Liver (tissue), 9 donors: Measurements from ENCODE around the gene ECSIT. TPM values are rescaled to one million over a fixed set of nuclear protein-coding genes. Genes with fewer than 3 reads are reported as not detected.
"Not testable (repeated sequence)": the region's sequence is repeated elsewhere in the genome, so short reads cannot be mapped to it uniquely, and the experiment has no call there.

ENCODE experiments used
- DNase-seq: peaks from one replicate; pipeline ENCODE4 v3.0.0-alpha.2; 2017; ENCODE audit warnings: low spot score
- H3K27ac ChIP-seq, 2 donors: one replicate each; pipeline ENCODE4 v1.7.0; 2013; ENCODE audit warnings: inconsistent platforms in 2 of 2, low read length in 2 of 2, control low read depth in 1 of 2, low read depth in 1 of 2, mild to moderate bottlenecking in 1 of 2
- H3K27me3 ChIP-seq, 4 donors: one replicate each; pipeline versions ENCODE4 v1.6.1 to v1.7.0; 2013; ENCODE audit warnings: low read length in 3 of 4, inconsistent platforms in 1 of 4, mild to moderate bottlenecking in 1 of 4, moderate library complexity in 1 of 4; ENCODE audit not compliant: control insufficient read depth in 4 of 4, insufficient read depth in 4 of 4
- H3K36me3 ChIP-seq, 4 donors: one replicate each; pipeline versions ENCODE4 v1.6.1 to v1.7.0; 2013; ENCODE audit warnings: low read length in 3 of 4, mild to moderate bottlenecking in 3 of 4, low read depth in 1 of 4, moderate library complexity in 1 of 4; ENCODE audit not compliant: control insufficient read depth in 4 of 4, insufficient read depth in 3 of 4
- H3K4me1 ChIP-seq, 4 donors: one replicate each; pipeline versions ENCODE4 v1.6.1 to v1.7.0; 2013; ENCODE audit warnings: low read length in 3 of 4, mild to moderate bottlenecking in 3 of 4, moderate library complexity in 1 of 4; ENCODE audit not compliant: control insufficient read depth in 4 of 4, insufficient read depth in 4 of 4
- H3K4me3 ChIP-seq, 3 donors: one replicate each; pipeline versions ENCODE4 v1.6.1 to v1.7.0; 2013; ENCODE audit warnings: low read length in 3 of 3, control low read depth in 1 of 3, low read depth in 1 of 3, mild to moderate bottlenecking in 1 of 3
- H3K9ac ChIP-seq, 2 donors: one replicate each; pipeline ENCODE4 v1.7.0; 2013; ENCODE audit warnings: low read length in 2 of 2, mild to moderate bottlenecking in 2 of 2, moderate library complexity in 2 of 2, control low read depth in 1 of 2, low read depth in 1 of 2
- H3K9me3 ChIP-seq, 4 donors: one replicate each; pipeline versions ENCODE4 v1.6.1 to v1.7.0; 2013; ENCODE audit warnings: low read length in 3 of 4; ENCODE audit not compliant: control insufficient read depth in 4 of 4
- CTCF ChIP-seq: fragments of 150-350 bp; IDR thresholded peaks from 2 replicates; pipeline ENCODE4 v1.5.1; 2017; ENCODE audit warnings: improper control_type of control experiment, low read depth, low read length; ENCODE audit not compliant: missing input control
- EGR1 ChIP-seq, 2 donors: IDR thresholded peaks; 2 replicates each; pipeline ENCODE4 v1.6.1; 2016 to 2018; ENCODE audit warnings: antibody characterized with exemption in 2 of 2, low read depth in 2 of 2
- FOXA1 ChIP-seq: IDR thresholded peaks from 2 replicates; pipeline ENCODE4 v1.6.1; 2016; ENCODE audit warnings: antibody characterized with exemption
- FOXA2 ChIP-seq: IDR thresholded peaks from 2 replicates; pipeline ENCODE4 v1.6.1; 2016; ENCODE audit warnings: antibody characterized with exemption
- GABPA ChIP-seq, 2 donors: IDR thresholded peaks in 1 of 2; conservative IDR thresholded peaks in 1 of 2; 2 replicates each; pipeline ENCODE4 v1.6.1; 2016; ENCODE audit warnings: antibody characterized with exemption in 2 of 2, mild to moderate bottlenecking in 1 of 2, moderate library complexity in 1 of 2
- HNF4A ChIP-seq, 2 donors: conservative IDR thresholded peaks; 2 replicates each; pipeline ENCODE4 v1.6.1; 2016; ENCODE audit warnings: antibody characterized with exemption in 2 of 2, mild to moderate bottlenecking in 2 of 2
- HNF4G ChIP-seq: IDR thresholded peaks from 2 replicates; pipeline ENCODE4 v1.6.1; 2016; ENCODE audit warnings: antibody characterized with exemption
- JUND ChIP-seq, 2 donors: IDR thresholded peaks; 2 replicates each; pipeline ENCODE4 v1.6.1; 2016; ENCODE audit warnings: antibody characterized with exemption in 2 of 2
- MAX ChIP-seq: IDR thresholded peaks from 2 replicates; pipeline ENCODE4 v1.6.1; 2016; ENCODE audit warnings: antibody characterized with exemption
- NR2F2 ChIP-seq: IDR thresholded peaks from 2 replicates; pipeline ENCODE4 v1.6.1; 2016; ENCODE audit warnings: antibody characterized with exemption
- RAD21 ChIP-seq, 2 donors: IDR thresholded peaks; 2 replicates each; pipeline ENCODE4 v1.6.1; 2016; ENCODE audit warnings: antibody characterized with exemption in 2 of 2, mild to moderate bottlenecking in 2 of 2
- REST ChIP-seq: IDR thresholded peaks from 2 replicates; pipeline ENCODE4 v1.6.1; 2016; ENCODE audit warnings: antibody characterized with exemption, mild to moderate bottlenecking
- SP1 ChIP-seq: IDR thresholded peaks from 2 replicates; pipeline ENCODE4 v1.6.1; 2018; ENCODE audit warnings: antibody characterized with exemption, mild to moderate bottlenecking
- TAF1 ChIP-seq: conservative IDR thresholded peaks from 2 replicates; pipeline ENCODE4 v1.6.1; 2016; ENCODE audit warnings: antibody characterized with exemption, mild to moderate bottlenecking
- YY1 ChIP-seq: IDR thresholded peaks from 2 replicates; pipeline ENCODE4 v1.6.1; 2016; ENCODE audit warnings: antibody characterized with exemption, mild to moderate bottlenecking
- WGBS: extraction: QIAGEN DNeasy Blood & Tissue Kit; methylation state at CpG from one replicate; pipeline ENCODE4 v1.1.7; 2013; 5-methylcytosine and 5-hydroxymethylcytosine counted together
- polyA plus RNA-seq, 2 donors: library from polyadenylated mRNA; stranded (reverse) in 1 of 2; unstranded in 1 of 2; fragments of 200-250 nt in 1 of 2; fragments of >200 nt in 1 of 2; fragmentation: Nextera tagmentation in 1 of 2; extraction: Ambion mirVana in 1 of 2; gene quantifications; one replicate each; pipeline versions ENCODE4 v1.2.1 to v1.2.3, GENCODE V29; 2013 to 2015
- total RNA-seq, 2 donors: library from RNA; depleted of rRNA; stranded (reverse); fragments of >200 nt; gene quantifications; one replicate each; pipeline ENCODE4 v1.2.3, GENCODE V29; 2014
- TF ChIP-seq, protein P1 (sequence below): IDR thresholded peaks from 2 replicates; pipeline ENCODE4 v1.6.1; 2016; ENCODE audit warnings: antibody characterized with exemption
- TF ChIP-seq, protein P2 (sequence below): IDR thresholded peaks from 2 replicates; pipeline ENCODE4 v1.6.1; 2016; ENCODE audit warnings: antibody characterized with exemption
- donor health status: healthy.
- donor health status: healthy.
- donor health status: healthy.
- donor health status: healthy.
- donor health status: healthy.

Gene ECSIT
- total and polyA plus RNA-seq, 4 donors, result 20.5 to 37.4 (median 31.0) TPM

GRCh38 chr19:11574689-11575088, 45.8 kb upstream of the ECSIT start:
- Histone ChIP-seq H3K4me1 (peaks cover 0 to 13% (median 7%) of the 10 kb centered on the region in 4 donors), H3K9ac (no peak overlapping the region), H3K27me3 (no peaks in the 10 kb centered on the region), H3K9me3 (no peaks in the 10 kb centered on the region), H3K4me3 (no peak overlapping the region), H3K36me3 (no peaks in the 10 kb centered on the region), H3K27ac (no peak overlapping the region)
- TF ChIP-seq TAF1 (no peak), YY1 (no peak), HNF4G (no peak), GABPA (IDR thresholded peaks at IDR 0.05 in 1 of 2, conservative IDR thresholded peaks at IDR 0.05 in 1 of 2) (no peak), MAX (no peak)
- DNase-seq, result no peak
- WGBS, result 87% methylated on average over 9 of the region's 9 CpGs

- not testable (repeated sequence) for H3K9me3 ChIP-seq, H3K4me3 ChIP-seq, H3K9ac ChIP-seq, DNase-seq, H3K27ac ChIP-seq, H3K36me3 ChIP-seq, H3K27me3 ChIP-seq
- 96% methylated on average over 4 of the region's 4 CpGs for WGBS
- H3K4me1 ChIP-seq, result peaks cover 0 to 11% (median 5%) of the 10 kb centered on the region in 4 donors
Measured at GRCh38 chr19:11573763-11574162, 44.8 kb upstream of the ECSIT start.

DNA sequence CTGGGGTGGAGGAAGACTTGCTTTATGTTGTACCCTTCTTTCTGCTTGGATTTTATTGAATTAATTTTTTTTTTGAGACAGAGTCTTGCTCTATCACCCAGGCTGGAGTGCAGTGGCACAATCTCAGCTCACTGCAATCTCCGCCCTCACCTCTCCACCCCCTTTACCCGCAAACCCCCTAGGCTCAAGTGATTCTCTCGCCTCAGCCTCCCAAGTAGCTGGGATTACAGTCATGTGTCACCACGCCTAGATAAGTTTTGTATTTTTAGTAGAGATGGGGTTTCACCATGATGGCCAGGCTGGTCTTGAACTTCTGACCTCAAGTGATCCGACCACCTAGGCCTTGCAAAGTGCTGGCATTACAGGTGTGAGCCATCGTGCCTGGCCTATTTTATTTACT, 44.4 kb upstream of the ECSIT start:
- H3K4me1 ChIP-seq, result not testable (repeated sequence)

DNA sequence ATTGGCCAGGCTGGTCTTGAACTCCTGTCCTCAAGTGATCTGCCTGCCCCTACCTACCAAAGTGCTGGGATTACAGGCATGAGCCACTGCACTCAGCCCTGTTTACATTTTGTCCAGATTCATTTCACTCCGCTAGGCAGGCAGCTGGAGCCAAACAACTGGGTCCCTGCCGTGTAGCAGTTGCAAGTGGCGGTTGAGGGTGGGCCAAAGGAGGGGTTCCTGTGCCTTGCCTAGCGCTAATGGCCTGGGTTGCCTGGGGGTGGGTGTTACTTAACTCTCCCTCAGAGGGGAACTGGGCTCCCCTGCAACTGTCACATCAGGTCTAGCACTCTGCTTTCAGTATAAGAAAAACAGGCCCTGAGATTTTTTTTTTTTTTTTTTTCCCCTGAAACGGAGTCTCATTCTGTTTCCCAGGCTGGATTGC, 41.1 kb upstream of the ECSIT start:
- H3K27ac ChIP-seq, result no peak overlapping the region
- H3K27me3 ChIP-seq, result no peaks in the 10 kb centered on the region
- H3K9ac ChIP-seq, result no peak overlapping the region
- H3K36me3 ChIP-seq, result no peaks in the 10 kb centered on the region
- WGBS, result 78% methylated on average over 5 of the region's 5 CpGs
- H3K4me1 ChIP-seq, result no peaks in the 10 kb centered on the region
- no peak for DNase-seq
- no peak overlapping the region for H3K4me3 ChIP-seq
- no peaks in the 10 kb centered on the region for H3K9me3 ChIP-seq
- TF ChIP-seq SP1 (no peak), JUND (IDR thresholded peaks at IDR 0.05) (no peak), YY1 (no peak), GABPA (IDR thresholded peaks at IDR 0.05 in 1 of 2, conservative IDR thresholded peaks at IDR 0.05 in 1 of 2) (no peak), RAD21 (IDR thresholded peaks at IDR 0.05) (no peak), TAF1 (no peak), MAX (no peak), EGR1 (IDR thresholded peaks at IDR 0.05; ENCODE audit: low read depth in 2 of 2) (no peak), NR2F2 (no peak), REST (no peak), CTCF (no peak), HNF4A (conservative IDR thresholded peaks at IDR 0.05) (no peak), FOXA2 (no peak), FOXA1 (no peak)
- TF ChIP-seq, protein P1, sequence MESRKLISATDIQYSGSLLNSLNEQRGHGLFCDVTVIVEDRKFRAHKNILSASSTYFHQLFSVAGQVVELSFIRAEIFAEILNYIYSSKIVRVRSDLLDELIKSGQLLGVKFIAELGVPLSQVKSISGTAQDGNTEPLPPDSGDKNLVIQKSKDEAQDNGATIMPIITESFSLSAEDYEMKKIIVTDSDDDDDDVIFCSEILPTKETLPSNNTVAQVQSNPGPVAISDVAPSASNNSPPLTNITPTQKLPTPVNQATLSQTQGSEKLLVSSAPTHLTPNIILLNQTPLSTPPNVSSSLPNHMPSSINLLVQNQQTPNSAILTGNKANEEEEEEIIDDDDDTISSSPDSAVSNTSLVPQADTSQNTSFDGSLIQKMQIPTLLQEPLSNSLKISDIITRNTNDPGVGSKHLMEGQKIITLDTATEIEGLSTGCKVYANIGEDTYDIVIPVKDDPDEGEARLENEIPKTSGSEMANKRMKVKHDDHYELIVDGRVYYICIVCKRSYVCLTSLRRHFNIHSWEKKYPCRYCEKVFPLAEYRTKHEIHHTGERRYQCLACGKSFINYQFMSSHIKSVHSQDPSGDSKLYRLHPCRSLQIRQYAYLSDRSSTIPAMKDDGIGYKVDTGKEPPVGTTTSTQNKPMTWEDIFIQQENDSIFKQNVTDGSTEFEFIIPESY, result no peak
- TF ChIP-seq, protein P2, sequence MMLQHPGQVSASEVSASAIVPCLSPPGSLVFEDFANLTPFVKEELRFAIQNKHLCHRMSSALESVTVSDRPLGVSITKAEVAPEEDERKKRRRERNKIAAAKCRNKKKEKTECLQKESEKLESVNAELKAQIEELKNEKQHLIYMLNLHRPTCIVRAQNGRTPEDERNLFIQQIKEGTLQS, result no peak

More for the DNA sequence above, 44.4 kb upstream of the ECSIT start:
- DNase-seq, H3K27me3 ChIP-seq, H3K9ac ChIP-seq, H3K4me3 ChIP-seq, H3K27ac ChIP-seq, H3K36me3 ChIP-seq, H3K9me3 ChIP-seq: not testable (repeated sequence)
- WGBS, result 81% methylated on average over 6 of the region's 6 CpGs
